Measurements from ENCODE around the gene PRTN3.
"Not testable (repeated sequence)": the region's sequence is repeated elsewhere in the genome, so short reads cannot be mapped to it uniquely, and the experiment has no call there.

PRTN3 gene

GRCh38 chr19:814152-815078 is 26.4 kb upstream of the PRTN3 start:
- TF ChIP-seq CTCF (IDR thresholded peaks at IDR 0.05; ENCODE audit: insufficient read depth, missing control alignments), result no peak
- FAIRE-seq (no peak), DNase-seq (ENCODE audit: insufficient read length, low spot score) (peak; percentile 29)

- no peak for TF ChIP-seq CTCF (IDR thresholded peaks at IDR 0.05; ENCODE audit: insufficient read depth, missing control alignments)
- DNase-seq (ENCODE audit: insufficient read length, low spot score) (no peak), FAIRE-seq (no peak)
Observed at GRCh38 chr19:815079-815774, 25.6 kb upstream of the PRTN3 start.

GRCh38 chr19:815775-816499 is 24.9 kb upstream of the PRTN3 start:
- TF ChIP-seq CTCF (IDR thresholded peaks at IDR 0.05; ENCODE audit: insufficient read depth, missing control alignments), result no peak
- FAIRE-seq, result no peak

GRCh38 chr19:816500-816857 is 24.3 kb upstream of the PRTN3 start:
- no peak for TF ChIP-seq CTCF (IDR thresholded peaks at IDR 0.05; ENCODE audit: insufficient read depth, missing control alignments)
- FAIRE-seq (no peak), DNase-seq (ENCODE audit: insufficient read length, low spot score) (no peak)

More at GRCh38 chr19:815775-816499, 24.9 kb upstream of the PRTN3 start:
- no peak for DNase-seq (ENCODE audit: insufficient read length, low spot score)

GRCh38 chr19:820212-820611 is 20.6 kb upstream of the PRTN3 start:
- FAIRE-seq; DNase-seq (ENCODE audit: insufficient read length, low spot score): not testable (repeated sequence)

GRCh38 chr19:821231-821824 is 19.5 kb upstream of the PRTN3 start:
- FAIRE-seq (no peak), DNase-seq (ENCODE audit: insufficient read length, low spot score) (peak; percentile 52)
- no peak for TF ChIP-seq CTCF (IDR thresholded peaks at IDR 0.05; ENCODE audit: insufficient read depth, missing control alignments)

Data from D721Med (cell line).